HEK293 (cell line): Measurements from ENCODE around the gene CST7.

Source experiments
- CTCF ChIA-PET: fragments of 350-600 bp; formaldehyde crosslinking; extraction: SDS; loops from one replicate; lab custom pipeline; 2021; ENCODE audit warnings: antibody characterized with exemption; lab: Yijun Ruan, JAX
- POLR2A ChIA-PET: fragments of 300-600 bp; formaldehyde crosslinking; extraction: SDS; loops from one replicate; lab custom pipeline; 2020; ENCODE audit warnings: antibody characterized with exemption, inconsistent platforms; lab: Yijun Ruan, JAX
- H3K27ac ChIP-seq: fragments of 200-500 bp; sonication (Bioruptor generic); 2 replicates; pipeline ENCODE4 v1.5.1; 2014; ENCODE audit warnings: low read depth, low read length, control low read depth, inconsistent platforms; ENCODE audit errors: extremely low read depth
- H3K36me3 ChIP-seq, 2 experiments: fragments of 200-500 bp in 1 of 2; sonication (Bioruptor generic) in 1 of 2; 1 replicate in 1 of 2; 2 replicates in 1 of 2; pipeline ENCODE4 v1.5.1; 2014 to 2017; ENCODE audit warnings: inconsistent platforms in 2 of 2, low read length in 2 of 2; ENCODE audit not compliant: control insufficient read depth in 2 of 2, insufficient read depth in 1 of 2
- H3K4me1 ChIP-seq: fragments of 200-500 bp; sonication (Bioruptor generic); 2 replicates; pipeline ENCODE4 v1.5.1; 2014; ENCODE audit warnings: mild to moderate bottlenecking, low read length, inconsistent platforms; ENCODE audit not compliant: control insufficient read depth, insufficient read depth
- H3K4me3 ChIP-seq: 2 replicates; pipeline ENCODE4 v1.5.1; 2011; ENCODE audit warnings: low read depth, mild to moderate bottlenecking, control low read depth, low read length, moderate library complexity
- H3K9me3 ChIP-seq: fragments of 200-500 bp; sonication (Bioruptor generic); 2 replicates; pipeline ENCODE4 v1.5.1; 2014; ENCODE audit warnings: low read depth, low read length, inconsistent platforms; ENCODE audit not compliant: control insufficient read depth, insufficient read depth
- FEZF1 ChIP-seq: fragments of 450-650 bp; formaldehyde crosslinking; IDR thresholded peaks from 2 replicates; pipeline ENCODE4 v1.5.1; 2016; ENCODE audit warnings: missing biosample characterization, missing genetic modification characterization
- KLF1 ChIP-seq: fragments of 450-650 bp; formaldehyde crosslinking; IDR thresholded peaks from 2 replicates; pipeline ENCODE4 v1.5.1; 2016; ENCODE audit warnings: missing biosample characterization, missing genetic modification characterization
- TCF7L2 ChIP-seq: IDR thresholded peaks from 2 replicates; pipeline ENCODE4 v1.6.1; 2011; ENCODE audit warnings: low read depth, mild to moderate bottlenecking, inconsistent platforms, low read length, moderate library complexity, borderline replicate concordance
- TRIM28 ChIP-seq: IDR thresholded peaks from 2 replicates; pipeline ENCODE4 v1.6.1; 2011; ENCODE audit warnings: low read length, control low read depth, borderline replicate concordance
- ZIC2 ChIP-seq: fragments of 450-650 bp; formaldehyde crosslinking; IDR thresholded peaks from 2 replicates; pipeline ENCODE4 v1.5.1; 2016; ENCODE audit warnings: missing biosample characterization, missing genetic modification characterization
- ZNF155 ChIP-seq: fragments of 450-650 bp; formaldehyde crosslinking; IDR thresholded peaks from 2 replicates; pipeline ENCODE4 v1.5.1; 2016; ENCODE audit warnings: missing biosample characterization, missing genetic modification characterization
- ZNF184 ChIP-seq: fragments of 450-650 bp; IDR thresholded peaks from 2 replicates; pipeline ENCODE4 v1.5.1; 2018; ENCODE audit warnings: missing biosample characterization, mild to moderate bottlenecking, missing genetic modification characterization
- ZNF19 ChIP-seq: fragments of 450-650 bp; formaldehyde crosslinking; IDR thresholded peaks from 2 replicates; pipeline ENCODE4; 2016; ENCODE audit warnings: missing biosample characterization, missing genetic modification characterization, low read depth
- ZNF221 ChIP-seq: fragments of 450-650 bp; formaldehyde crosslinking; IDR thresholded peaks from 2 replicates; pipeline ENCODE4 v1.5.1; 2017; ENCODE audit warnings: missing biosample characterization, missing genetic modification characterization, borderline replicate concordance
- ZNF23 ChIP-seq: fragments of 450-650 bp; formaldehyde crosslinking; IDR thresholded peaks from 2 replicates; pipeline ENCODE4 v1.5.1; 2016; ENCODE audit warnings: missing biosample characterization, missing genetic modification characterization, borderline replicate concordance
- ZNF302 ChIP-seq: fragments of 450-650 bp; formaldehyde crosslinking; IDR thresholded peaks from 2 replicates; pipeline ENCODE4 v1.5.1; 2016; ENCODE audit warnings: missing biosample characterization, missing genetic modification characterization, low read depth
- ZNF433 ChIP-seq: fragments of 450-650 bp; formaldehyde crosslinking; IDR thresholded peaks from 2 replicates; pipeline ENCODE4 v1.5.1; 2016; ENCODE audit warnings: missing biosample characterization, missing genetic modification characterization, low read depth
- ZNF473 ChIP-seq: fragments of 450-650 bp; formaldehyde crosslinking; IDR thresholded peaks from 2 replicates; pipeline ENCODE4 v1.5.1; 2017; ENCODE audit warnings: missing biosample characterization, missing genetic modification characterization
- ZNF529 ChIP-seq: fragments of 450-650 bp; formaldehyde crosslinking; IDR thresholded peaks from 2 replicates; pipeline ENCODE4 v1.5.1; 2017; ENCODE audit warnings: missing genetic modification characterization, missing biosample characterization; ENCODE audit not compliant: insufficient replicate concordance
- ZNF585B ChIP-seq: fragments of 450-650 bp; formaldehyde crosslinking; IDR thresholded peaks from 2 replicates; pipeline ENCODE4 v1.5.1; 2016; ENCODE audit warnings: missing biosample characterization, missing genetic modification characterization
- ZNF621 ChIP-seq: fragments of 450-650 bp; formaldehyde crosslinking; IDR thresholded peaks from 2 replicates; pipeline ENCODE4 v1.5.1; 2017; ENCODE audit warnings: missing biosample characterization, missing genetic modification characterization
- ZNF624 ChIP-seq: fragments of 450-650 bp; formaldehyde crosslinking; IDR thresholded peaks from 2 replicates; pipeline ENCODE4 v1.5.1; 2017; ENCODE audit warnings: missing biosample characterization, missing genetic modification characterization
- ZNF654 ChIP-seq: fragments of 450-650 bp; formaldehyde crosslinking; IDR thresholded peaks from 2 replicates; pipeline ENCODE4 v1.5.1; 2016; ENCODE audit warnings: low read depth, missing biosample characterization, missing genetic modification characterization
- ZNF664 ChIP-seq: fragments of 450-650 bp; formaldehyde crosslinking; IDR thresholded peaks from 2 replicates; pipeline ENCODE4 v1.5.1; 2016; ENCODE audit warnings: missing biosample characterization, missing genetic modification characterization
- ZNF777 ChIP-seq: fragments of 450-650 bp; formaldehyde crosslinking; IDR thresholded peaks from 2 replicates; pipeline ENCODE4 v1.5.1; 2017; ENCODE audit warnings: missing biosample characterization, missing genetic modification characterization, borderline replicate concordance
- TF ChIP-seq, protein P1 (sequence below): fragments of 450-650 bp; formaldehyde crosslinking; IDR thresholded peaks from 2 replicates; pipeline ENCODE4 v1.5.1; 2016; ENCODE audit warnings: missing biosample characterization, missing genetic modification characterization, low read depth
- TF ChIP-seq, protein P2 (sequence below): fragments of 450-650 bp; formaldehyde crosslinking; IDR thresholded peaks from 2 replicates; pipeline ENCODE4 v1.5.1; 2016; ENCODE audit warnings: missing biosample characterization, missing genetic modification characterization
- TF ChIP-seq, protein P3 (sequence below): IDR thresholded peaks from 2 replicates; pipeline ENCODE4 v1.6.1; 2011; ENCODE audit warnings: mild to moderate bottlenecking, low read depth, low read length, borderline replicate concordance

Gene CST7

DNA sequence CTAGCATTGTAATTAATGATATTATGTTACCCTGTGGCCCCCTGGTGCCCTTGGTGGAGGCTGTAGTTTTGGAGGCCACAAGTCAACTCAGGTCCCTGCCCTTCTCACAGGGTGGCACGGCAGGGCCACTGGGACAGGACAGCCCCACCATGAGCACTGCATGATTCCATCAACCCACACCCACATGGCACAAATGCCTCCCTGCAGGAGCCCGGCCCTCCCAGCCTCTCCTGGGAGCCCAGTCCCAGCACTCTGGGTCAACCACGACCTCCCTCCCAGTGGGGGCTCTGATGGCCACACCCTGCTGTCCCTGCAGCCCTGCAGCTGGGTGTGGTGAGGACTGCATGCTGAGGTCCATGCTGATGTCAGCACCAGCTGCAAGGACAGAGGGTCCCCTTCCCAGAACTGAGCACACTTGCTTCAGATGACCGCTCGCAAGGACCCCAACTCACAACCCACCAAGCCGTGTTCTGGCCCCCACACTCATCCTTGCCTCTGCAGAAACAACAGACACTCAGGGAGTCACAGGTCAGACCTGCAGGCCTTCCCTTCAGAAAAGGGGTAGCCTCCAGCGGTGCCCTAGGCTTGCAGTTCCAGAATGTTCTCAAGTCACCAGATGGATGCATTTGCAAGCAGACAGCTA is 15.7 kb upstream of the CST7 start:
- Histone ChIP-seq H3K36me3 (no peaks in the 10 kb centered on the region), H3K27ac (no peak overlapping the region), H3K9me3 (no peaks in the 10 kb centered on the region), H3K4me1 (no peaks in the 10 kb centered on the region), H3K4me3 (no peak overlapping the region)
- CTCF ChIA-PET: interaction anchor here (0.7 kb wide), 1 partner anchor 71 kb away, joined by 3 read pairs; no protein-coding TSS in a partner anchor
- POLR2A ChIA-PET: no interaction called here
- peak; percentile 89 for TF ChIP-seq ZIC2 (tag by site-specific recombination)
- TF ChIP-seq KLF1 (tag by site-specific recombination): peak; percentile 61
- TF ChIP-seq ZNF184 (tag by site-specific recombination): no peak

DNA sequence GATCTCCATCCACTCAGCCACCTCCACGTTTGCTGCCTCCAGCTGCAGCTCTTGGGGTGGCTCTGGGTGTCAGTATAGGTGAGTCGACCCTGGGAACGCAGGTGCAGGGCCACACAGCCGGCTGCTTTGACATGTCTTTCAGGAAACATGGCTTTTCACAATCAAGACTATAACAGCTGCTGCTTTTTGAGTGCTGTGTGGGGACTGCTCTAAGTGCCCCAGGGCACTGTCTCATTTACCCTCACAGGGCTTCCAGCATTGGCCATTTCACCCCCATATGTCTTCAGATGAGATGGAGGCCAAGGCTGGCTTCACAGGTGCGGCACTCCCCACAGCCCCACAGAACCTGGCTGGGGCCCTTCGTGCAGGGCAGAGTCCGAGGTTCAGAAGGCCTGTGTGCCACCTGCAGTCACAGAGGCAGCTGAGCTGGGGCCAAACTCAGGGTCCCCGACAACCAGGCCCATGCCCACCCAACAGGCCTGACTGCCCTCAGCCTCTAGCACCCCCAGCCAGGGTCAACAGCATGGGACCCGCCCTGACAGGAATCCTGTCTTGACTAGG is 14.9 kb upstream of the CST7 start:
- no peaks in the 10 kb centered on the region for H3K4me1 ChIP-seq
- H3K36me3 ChIP-seq: no peaks in the 10 kb centered on the region
- H3K27ac ChIP-seq: no peak overlapping the region
- no peaks in the 10 kb centered on the region for H3K9me3 ChIP-seq
- POLR2A ChIA-PET: no interaction called here
- H3K4me3 ChIP-seq: no peak overlapping the region
- TF ChIP-seq ZNF777 (tag by site-specific recombination) (no peak), ZNF624 (tag by site-specific recombination) (no peak), ZNF23 (tag by site-specific recombination) (no peak), ZNF473 (tag by site-specific recombination) (no peak), ZNF433 (tag by site-specific recombination) (no peak), ZNF664 (tag by site-specific recombination) (no peak), ZNF221 (tag by site-specific recombination) (no peak), ZNF155 (no peak), ZNF585B (tag by site-specific recombination) (no peak), FEZF1 (tag by site-specific recombination) (no peak), ZNF654 (tag by site-specific recombination) (no peak), ZNF621 (tag by site-specific recombination) (no peak), ZNF19 (tag by site-specific recombination) (no peak), ZNF302 (no peak), TCF7L2 (no peak), ZNF529 (tag by site-specific recombination) (no peak), TRIM28 (no peak)
- TF ChIP-seq, protein P1, sequence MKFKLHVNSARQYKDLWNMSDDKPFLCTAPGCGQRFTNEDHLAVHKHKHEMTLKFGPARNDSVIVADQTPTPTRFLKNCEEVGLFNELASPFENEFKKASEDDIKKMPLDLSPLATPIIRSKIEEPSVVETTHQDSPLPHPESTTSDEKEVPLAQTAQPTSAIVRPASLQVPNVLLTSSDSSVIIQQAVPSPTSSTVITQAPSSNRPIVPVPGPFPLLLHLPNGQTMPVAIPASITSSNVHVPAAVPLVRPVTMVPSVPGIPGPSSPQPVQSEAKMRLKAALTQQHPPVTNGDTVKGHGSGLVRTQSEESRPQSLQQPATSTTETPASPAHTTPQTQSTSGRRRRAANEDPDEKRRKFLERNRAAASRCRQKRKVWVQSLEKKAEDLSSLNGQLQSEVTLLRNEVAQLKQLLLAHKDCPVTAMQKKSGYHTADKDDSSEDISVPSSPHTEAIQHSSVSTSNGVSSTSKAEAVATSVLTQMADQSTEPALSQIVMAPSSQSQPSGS (tag by site-specific recombination): no peak
- TF ChIP-seq, protein P2, sequence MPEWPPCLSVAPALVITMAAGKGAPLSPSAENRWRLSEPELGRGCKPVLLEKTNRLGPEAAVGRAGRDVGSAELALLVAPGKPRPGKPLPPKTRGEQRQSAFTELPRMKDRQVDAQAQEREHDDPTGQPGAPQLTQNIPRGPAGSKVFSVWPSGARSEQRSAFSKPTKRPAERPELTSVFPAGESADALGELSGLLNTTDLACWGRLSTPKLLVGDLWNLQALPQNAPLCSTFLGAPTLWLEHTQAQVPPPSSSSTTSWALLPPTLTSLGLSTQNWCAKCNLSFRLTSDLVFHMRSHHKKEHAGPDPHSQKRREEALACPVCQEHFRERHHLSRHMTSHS: no peak
- TF ChIP-seq, protein P3, sequence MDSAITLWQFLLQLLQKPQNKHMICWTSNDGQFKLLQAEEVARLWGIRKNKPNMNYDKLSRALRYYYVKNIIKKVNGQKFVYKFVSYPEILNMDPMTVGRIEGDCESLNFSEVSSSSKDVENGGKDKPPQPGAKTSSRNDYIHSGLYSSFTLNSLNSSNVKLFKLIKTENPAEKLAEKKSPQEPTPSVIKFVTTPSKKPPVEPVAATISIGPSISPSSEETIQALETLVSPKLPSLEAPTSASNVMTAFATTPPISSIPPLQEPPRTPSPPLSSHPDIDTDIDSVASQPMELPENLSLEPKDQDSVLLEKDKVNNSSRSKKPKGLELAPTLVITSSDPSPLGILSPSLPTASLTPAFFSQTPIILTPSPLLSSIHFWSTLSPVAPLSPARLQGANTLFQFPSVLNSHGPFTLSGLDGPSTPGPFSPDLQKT: no peak
- CTCF ChIA-PET: no interaction called here
